Ectodermal cell (in vitro differentiated cells): ENCODE data around the gene MTAP.

Source experiments
- H3K27ac ChIP-seq: 2 replicates; pipeline ENCODE4 v1.7.0; 2013; ENCODE audit warnings: mild to moderate bottlenecking, low read depth, low read length; ENCODE audit not compliant: insufficient read depth, poor library complexity, severe bottlenecking
- H3K27me3 ChIP-seq: 2 replicates; pipeline ENCODE4 v1.7.0; 2013; ENCODE audit warnings: mild to moderate bottlenecking, low read length; ENCODE audit not compliant: insufficient read depth, control insufficient read depth, poor library complexity, severe bottlenecking
- H3K36me3 ChIP-seq: one replicate; pipeline ENCODE4 v1.7.0; 2013; ENCODE audit warnings: low read length; ENCODE audit not compliant: control insufficient read depth, insufficient read depth
- H3K4me1 ChIP-seq: one replicate; pipeline ENCODE4 v1.7.0; 2013; ENCODE audit warnings: low read length; ENCODE audit not compliant: control insufficient read depth, insufficient read depth
- H3K4me3 ChIP-seq: 2 replicates; pipeline ENCODE4 v1.7.0; 2013; ENCODE audit warnings: low read depth, low read length, control low read depth; ENCODE audit not compliant: insufficient read depth
- H3K9me3 ChIP-seq: 2 replicates; pipeline ENCODE4 v1.7.0; 2013; ENCODE audit warnings: mild to moderate bottlenecking, low read length, moderate library complexity; ENCODE audit not compliant: control insufficient read depth
- WGBS, 2 experiments: methylation state at CpG; one replicate each; pipeline ENCODE4 v1.1.7; 2013; ENCODE audit warnings: missing lambda C conversion rate in 2 of 2; 5-methylcytosine and 5-hydroxymethylcytosine counted together

Gene MTAP

DNA sequence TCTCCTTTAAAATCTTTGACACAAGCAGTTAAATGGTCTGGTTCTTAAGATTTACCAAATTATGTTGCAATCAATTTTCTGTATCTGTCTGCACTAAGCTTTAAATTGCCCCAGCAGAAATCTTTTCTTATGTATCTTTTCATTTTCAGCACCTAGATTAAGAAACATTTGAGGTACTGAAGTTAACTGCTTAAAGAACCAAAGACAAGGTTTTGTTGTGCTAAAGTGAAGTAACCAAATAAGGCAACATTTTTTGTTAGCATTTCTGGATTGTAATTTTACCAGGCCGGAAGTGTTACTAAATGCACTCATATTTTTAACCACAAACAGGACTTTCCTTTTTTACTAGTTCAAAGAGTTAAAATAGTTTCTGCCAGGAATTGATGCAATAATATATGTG is 24.1 kb upstream of the MTAP start:
- Histone ChIP-seq H3K4me3 (no peak overlapping the region), H3K27me3 (peaks cover 9% of the 10 kb centered on the region), H3K27ac (no peak overlapping the region), H3K9me3 (no peaks in the 10 kb centered on the region), H3K4me1 (no peaks in the 10 kb centered on the region), H3K36me3 (no peaks in the 10 kb centered on the region)
- 100% methylated on average over 1 of the region's 1 CpG; no CpG with 5 or more reads in 1 of the 2 experiments for WGBS, 2 experiments

DNA sequence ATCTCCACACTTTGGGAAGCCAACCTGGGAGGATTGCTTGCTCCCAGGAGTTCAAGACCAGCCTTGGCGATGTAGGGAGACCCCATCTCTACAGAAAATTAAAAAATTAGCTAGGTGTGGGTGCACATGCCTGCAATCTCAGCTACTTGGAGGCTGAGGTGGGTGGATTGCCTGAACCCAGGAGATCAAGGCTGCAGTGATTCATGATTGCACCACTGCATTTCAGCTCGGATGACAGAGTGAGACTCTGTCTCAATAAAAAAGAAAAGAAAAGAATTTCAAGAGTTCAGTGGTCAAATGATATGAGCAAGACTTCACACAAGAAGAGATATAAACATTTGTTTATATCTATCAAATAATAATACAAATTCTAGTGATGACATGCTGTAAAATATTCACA is 23.0 kb upstream of the MTAP start:
- Histone ChIP-seq H3K4me1 (no peaks in the 10 kb centered on the region), H3K36me3 (no peaks in the 10 kb centered on the region), H3K27ac (no peak overlapping the region), H3K9me3 (no peaks in the 10 kb centered on the region), H3K4me3 (no peak overlapping the region), H3K27me3 (peaks cover 9% of the 10 kb centered on the region)
- WGBS, 2 experiments: 81 to 100% methylated on average over 2 of the region's 2 CpGs

DNA sequence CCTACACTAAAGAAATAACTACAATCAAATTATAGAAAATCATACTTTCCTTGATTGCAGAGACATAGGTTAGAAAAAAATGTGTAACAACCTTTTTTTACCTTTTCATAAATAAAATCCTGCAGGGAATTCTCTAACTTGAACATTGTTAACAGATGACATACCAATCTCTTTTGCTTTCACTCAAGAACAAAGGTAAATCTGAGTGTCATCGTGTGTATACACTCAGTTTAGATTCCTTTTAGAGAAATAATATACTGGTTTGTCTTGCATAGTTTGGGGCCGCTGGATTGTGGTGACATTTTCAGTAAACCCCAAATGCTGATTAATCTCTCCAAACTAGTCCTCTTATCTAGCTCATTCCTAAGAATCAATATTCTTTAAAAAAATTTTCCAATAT is 20.8 kb upstream of the MTAP start:
- Histone ChIP-seq H3K4me3 (no peak overlapping the region), H3K9me3 (no peaks in the 10 kb centered on the region), H3K36me3 (no peaks in the 10 kb centered on the region), H3K27ac (no peak overlapping the region), H3K27me3 (peaks cover 4% of the 10 kb centered on the region), H3K4me1 (no peaks in the 10 kb centered on the region)
- WGBS, 2 experiments: 86 to 94% methylated on average over 2 of the region's 2 CpGs

DNA sequence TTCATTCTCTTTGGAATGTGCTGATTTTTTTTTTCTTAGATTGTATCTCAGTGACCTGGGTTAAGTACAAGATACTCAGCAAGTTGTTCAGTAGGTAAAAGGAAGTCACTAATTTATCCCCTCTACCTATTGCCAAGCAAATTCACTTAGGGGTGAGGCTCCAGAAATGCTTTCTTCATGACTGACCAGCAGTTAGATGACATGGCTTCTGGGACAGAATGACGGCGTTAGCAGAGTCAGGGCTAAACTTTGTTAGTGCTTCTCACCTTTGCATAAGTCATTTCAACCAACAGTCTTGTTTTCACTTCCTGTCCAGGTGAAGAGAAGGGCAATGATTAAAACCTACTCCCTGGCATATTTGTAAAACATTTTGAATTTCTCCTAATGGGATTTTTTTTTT is 20.2 kb upstream of the MTAP start:
- 86 to 88% methylated on average over 2 of the region's 2 CpGs for WGBS, 2 experiments
- Histone ChIP-seq H3K27me3 (peaks cover 4% of the 10 kb centered on the region), H3K36me3 (no peaks in the 10 kb centered on the region)

DNA sequence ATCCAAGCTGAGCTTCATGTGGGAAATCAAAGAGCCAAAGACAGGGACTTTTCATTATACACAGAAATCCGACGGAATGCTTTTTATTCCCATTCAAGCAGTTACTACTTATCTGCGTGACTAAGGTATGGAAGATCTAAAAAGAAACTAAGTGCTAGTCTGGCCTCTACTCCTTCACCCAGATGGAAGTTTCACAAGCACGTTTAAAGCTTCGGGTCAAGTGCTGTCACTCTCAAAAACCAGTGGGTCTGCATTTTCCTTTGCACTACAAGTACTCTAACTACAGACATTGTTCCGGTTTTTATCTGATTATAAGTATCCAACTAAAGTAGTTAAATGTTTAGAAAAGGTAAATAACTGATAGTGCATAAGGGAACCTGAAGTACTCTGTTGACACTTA is 13.7 kb upstream of the MTAP start:
- peaks cover 28% of the 10 kb centered on the region for H3K27me3 ChIP-seq
- no peaks in the 10 kb centered on the region for H3K4me1 ChIP-seq
- H3K4me3 ChIP-seq: no peak overlapping the region
- no peaks in the 10 kb centered on the region for H3K36me3 ChIP-seq
- H3K27ac ChIP-seq: no peak overlapping the region
- no peaks in the 10 kb centered on the region for H3K9me3 ChIP-seq
- 78 to 86% methylated on average over 5 to 6 of the region's 6 CpGs for WGBS, 2 experiments

More for the DNA sequence above, 20.2 kb upstream of the MTAP start:
- H3K4me3 ChIP-seq: no peak overlapping the region
- H3K4me1 ChIP-seq: no peaks in the 10 kb centered on the region
- H3K9me3 ChIP-seq: no peaks in the 10 kb centered on the region
- no peak overlapping the region for H3K27ac ChIP-seq

DNA sequence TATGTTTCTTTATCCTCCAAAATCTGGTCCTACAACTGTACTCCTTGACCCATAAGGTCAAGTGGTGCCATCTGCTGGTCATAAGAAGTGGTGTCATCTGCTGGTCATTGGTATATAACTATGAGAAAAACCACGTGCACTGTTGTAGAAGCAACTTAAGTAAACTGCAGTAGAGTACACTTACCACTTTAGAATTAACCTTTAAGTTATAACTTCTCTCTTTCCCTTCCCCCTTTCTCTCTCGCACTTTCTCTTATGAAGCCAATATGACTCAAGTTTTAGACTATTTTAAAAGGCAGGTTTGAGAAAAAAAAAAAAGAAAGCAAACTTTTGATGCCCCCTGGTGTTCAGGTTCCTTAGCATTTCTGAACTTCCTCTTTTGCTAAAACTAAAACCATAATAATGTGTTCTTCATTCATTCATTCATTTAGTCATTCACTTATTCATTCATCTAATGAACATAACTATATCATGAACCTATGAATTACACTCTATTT is 12.8 kb upstream of the MTAP start:
- no peaks in the 10 kb centered on the region for H3K36me3 ChIP-seq
- no peak overlapping the region for H3K4me3 ChIP-seq
- H3K4me1 ChIP-seq: no peaks in the 10 kb centered on the region
- no peaks in the 10 kb centered on the region for H3K9me3 ChIP-seq
- no peak overlapping the region for H3K27ac ChIP-seq
- WGBS, 2 experiments: 0 to 11% methylated on average over 1 to 2 of the region's 2 CpGs
- peaks cover 35% of the 10 kb centered on the region for H3K27me3 ChIP-seq

DNA sequence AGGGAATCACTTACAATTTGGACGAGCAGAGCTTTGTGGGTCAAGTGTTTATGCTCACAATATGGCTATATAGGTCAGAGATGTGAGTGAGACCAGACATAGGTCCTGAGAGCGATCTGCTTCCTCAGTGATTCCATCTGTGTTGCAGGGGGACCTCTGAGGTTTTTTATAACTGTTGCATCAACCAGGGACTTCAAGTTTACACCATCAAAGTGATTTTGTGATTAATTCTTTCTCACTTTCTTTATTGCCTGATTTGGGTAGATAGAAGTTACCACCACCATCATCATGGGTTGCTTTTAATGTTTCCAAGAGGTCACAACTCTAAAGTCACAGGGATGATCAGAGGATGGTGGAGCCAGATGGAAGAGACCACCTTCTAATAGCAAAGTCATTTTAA is 7.0 kb upstream of the MTAP start:
- H3K9me3 ChIP-seq: no peaks in the 10 kb centered on the region
- no peaks in the 10 kb centered on the region for H3K36me3 ChIP-seq
- H3K27me3 ChIP-seq: peaks cover 86% of the 10 kb centered on the region
- WGBS, 2 experiments: 74 to 77% methylated on average over 2 of the region's 2 CpGs
- H3K27ac ChIP-seq: no peak overlapping the region
- H3K4me3 ChIP-seq: no peak overlapping the region
- no peaks in the 10 kb centered on the region for H3K4me1 ChIP-seq

DNA sequence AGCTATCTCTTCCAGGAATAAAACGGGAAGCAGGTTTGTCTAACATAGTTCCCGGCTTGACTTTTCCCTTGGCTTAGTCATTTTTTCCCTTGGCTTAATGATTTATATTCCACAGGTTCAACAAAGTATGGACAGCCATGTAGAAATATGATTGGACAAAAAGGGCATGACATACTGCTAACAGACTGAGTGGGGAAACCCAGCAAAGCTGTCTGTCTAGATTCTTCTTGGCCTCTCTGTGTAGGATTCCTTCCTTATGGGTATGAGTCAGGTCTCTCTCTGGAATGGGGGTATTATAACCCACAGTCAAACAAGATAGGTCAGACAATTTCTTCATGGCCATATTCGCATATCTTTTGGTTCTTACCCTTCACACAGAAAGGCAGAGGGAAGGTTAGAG is 5.7 kb upstream of the MTAP start:
- Histone ChIP-seq H3K27ac (no peak overlapping the region), H3K4me3 (no peak overlapping the region), H3K9me3 (no peaks in the 10 kb centered on the region), H3K27me3 (peaks cover 87% of the 10 kb centered on the region), H3K36me3 (no peaks in the 10 kb centered on the region), H3K4me1 (no peaks in the 10 kb centered on the region)
- WGBS, 2 experiments: 71 to 79% methylated on average over 3 of the region's 3 CpGs

DNA sequence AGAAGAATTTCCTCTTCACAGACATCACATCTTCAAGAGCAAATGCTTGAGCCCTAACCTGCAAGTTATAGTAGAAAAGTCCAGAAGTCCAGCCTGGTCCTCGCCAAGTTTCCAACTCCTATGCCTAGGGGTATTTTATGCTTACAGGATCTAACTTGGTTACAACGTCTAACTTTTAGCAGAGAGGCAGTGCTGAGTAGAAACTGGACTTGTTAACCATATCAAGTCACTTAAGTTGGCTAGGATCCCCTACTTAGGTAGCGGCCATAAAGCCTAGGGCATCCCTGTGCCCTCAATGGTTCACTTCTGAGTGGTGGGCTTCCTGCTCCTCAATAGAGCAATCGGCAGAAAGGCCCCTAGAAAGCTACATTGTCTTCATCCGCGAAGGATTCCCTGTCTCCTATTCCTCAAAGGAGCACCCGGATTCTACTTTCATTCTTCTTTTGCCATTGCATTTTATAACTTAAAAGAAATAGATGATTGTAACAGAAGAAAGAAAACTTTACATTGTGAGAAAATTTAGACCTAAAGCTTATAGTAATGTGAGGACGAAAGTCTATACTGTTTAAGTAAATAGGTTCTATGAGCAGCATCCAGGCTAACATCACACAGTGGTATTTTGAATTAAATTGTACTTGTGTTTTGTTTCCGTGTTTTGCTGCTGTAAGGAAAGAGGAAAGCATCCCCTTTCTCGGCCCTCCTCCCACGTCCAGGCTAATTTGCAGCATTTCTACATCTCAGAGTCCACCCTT is 1.3 kb upstream of the MTAP start:
- Histone ChIP-seq H3K36me3 (no peaks in the 10 kb centered on the region), H3K27me3 (peaks cover 53% of the 10 kb centered on the region), H3K9me3 (no peaks in the 10 kb centered on the region), H3K27ac (no peak overlapping the region), H3K4me3 (no peak overlapping the region), H3K4me1 (peaks cover 8% of the 10 kb centered on the region)
- 79 to 86% methylated on average over 8 to 10 of the region's 11 CpGs for WGBS, 2 experiments

DNA sequence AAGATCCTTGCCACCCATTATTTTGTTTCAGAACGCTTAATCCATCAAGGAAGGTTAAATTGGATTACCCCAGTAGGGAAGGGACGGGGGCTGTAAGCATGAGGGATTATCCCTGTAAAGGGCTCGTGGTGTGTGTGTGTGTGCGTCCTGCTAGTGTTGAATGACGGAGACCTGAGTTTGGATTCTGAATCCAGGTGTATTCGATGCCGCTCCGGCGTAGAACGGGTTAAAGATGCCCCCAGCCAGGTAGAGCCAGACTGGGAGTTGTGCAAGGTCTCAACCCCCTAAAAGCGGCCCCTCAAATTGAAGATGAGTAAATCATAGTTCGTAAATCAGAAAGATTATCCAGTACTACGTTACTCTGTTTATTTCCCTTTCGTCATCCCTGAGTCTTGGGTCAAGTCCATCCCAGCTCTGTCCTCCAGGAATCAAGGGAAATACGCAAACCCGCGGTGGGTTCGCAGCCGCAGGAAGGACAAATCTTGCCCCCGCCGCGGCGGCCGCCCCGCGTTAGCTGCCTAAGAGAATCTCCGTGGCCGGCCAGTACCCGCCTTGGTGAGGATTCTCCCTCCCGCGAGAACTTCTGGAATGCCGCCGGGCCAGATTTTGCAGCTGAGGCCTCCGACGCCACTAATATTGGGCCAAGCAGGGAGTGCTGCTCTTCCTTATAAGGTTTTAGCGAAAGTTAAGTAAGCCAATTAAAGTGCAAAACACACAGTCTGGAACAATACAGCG is 586 bp upstream of the MTAP start:
- H3K4me1 ChIP-seq: peaks cover 8% of the 10 kb centered on the region
- no peaks in the 10 kb centered on the region for H3K9me3 ChIP-seq
- no peaks in the 10 kb centered on the region for H3K36me3 ChIP-seq
- WGBS, 2 experiments: 21 to 27% methylated on average over 36 to 37 of the region's 37 CpGs
- no peak overlapping the region for H3K27ac ChIP-seq
- H3K27me3 ChIP-seq: peaks cover 46% of the 10 kb centered on the region
- peak overlapping the region; percentile 87 for H3K4me3 ChIP-seq
